Kidney capillary endothelial cell (primary cell): Measurements from ENCODE around the gene TBR1.

ENCODE experiments used
- DNase-seq: peaks from one replicate; pipeline ENCODE4 v3.0.0-alpha.2; 2018; ENCODE audit warnings: low spot score

Gene TBR1

DNA sequence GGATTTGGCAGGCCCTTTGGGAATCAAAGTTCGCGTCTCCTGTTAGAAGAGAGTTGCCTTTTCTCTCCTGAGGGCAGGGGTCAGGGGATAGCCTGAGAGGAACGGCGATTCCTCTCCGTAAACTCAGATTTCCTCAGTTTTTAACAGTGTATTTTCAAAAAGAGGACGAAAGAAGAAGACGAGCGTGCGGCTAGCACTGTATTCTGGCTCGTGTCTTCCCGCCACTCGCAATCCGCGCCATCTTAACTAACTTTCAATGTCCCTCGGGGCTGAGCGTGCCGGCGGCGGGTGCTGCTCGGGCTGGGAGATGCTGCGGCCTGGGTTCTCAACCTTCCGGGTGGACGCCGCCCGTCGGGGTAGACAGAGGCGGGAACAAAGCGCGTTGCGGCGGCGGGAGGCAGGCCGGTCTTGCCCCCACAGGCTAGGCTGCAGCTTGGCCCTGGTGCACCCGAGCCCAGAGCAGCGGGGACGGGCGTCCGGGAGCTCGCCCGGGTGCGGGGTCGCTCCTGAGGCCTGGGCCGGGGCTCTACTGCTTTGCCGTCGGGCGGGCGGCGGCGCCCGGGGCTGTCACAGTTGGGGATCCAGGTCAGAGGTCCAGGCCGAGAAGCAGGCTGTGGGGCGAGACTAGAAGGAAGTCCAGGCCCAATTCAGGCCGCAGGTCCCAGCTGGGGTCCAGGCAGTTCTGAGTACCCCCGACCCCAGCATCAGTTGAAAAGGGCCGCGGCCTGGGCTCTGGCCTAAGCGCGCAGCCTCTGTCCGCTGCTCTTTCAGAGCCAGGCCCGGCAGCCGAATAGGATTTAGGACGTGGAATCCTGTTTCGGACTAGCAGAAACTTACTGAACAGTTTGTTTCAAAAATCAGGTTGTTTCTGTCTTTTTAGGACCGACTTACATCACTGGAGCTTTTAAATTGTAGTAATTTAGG, 11.8 kb downstream of the TBR1 start:
- DNase-seq, result no peak

- no peak for DNase-seq
Observed at GRCh38 chr2:161430386-161430785, 14.3 kb downstream of the TBR1 start.

- DNase-seq, result no peak
Observed at GRCh38 chr2:161432107-161432506, 16.0 kb downstream of the TBR1 start.

DNA sequence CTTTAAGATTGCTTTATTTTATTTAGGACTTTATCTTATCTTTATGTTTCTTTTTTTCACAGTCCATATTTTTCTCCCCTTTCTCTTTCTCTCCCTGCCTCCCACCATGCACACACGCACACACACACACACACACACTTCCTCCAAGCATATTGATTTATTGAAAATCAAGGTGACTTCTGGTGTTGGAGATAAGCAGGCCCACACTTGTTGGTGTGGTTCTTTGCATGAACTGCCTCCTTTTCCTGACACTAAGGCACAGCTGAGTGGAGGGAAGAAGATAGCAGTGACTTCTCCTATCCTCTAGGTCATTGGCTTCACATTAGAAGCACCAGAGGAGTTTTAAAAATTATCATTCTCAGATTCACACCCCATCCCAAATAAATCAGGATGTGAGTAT, 18.0 kb downstream of the TBR1 start:
- DNase-seq, result no peak

- DNase-seq, result no peak
Observed at GRCh38 chr2:161436411-161436810, 20.3 kb downstream of the TBR1 start.

- no peak for DNase-seq
Observed at GRCh38 chr2:161438598-161438997, 22.5 kb downstream of the TBR1 start.

DNA sequence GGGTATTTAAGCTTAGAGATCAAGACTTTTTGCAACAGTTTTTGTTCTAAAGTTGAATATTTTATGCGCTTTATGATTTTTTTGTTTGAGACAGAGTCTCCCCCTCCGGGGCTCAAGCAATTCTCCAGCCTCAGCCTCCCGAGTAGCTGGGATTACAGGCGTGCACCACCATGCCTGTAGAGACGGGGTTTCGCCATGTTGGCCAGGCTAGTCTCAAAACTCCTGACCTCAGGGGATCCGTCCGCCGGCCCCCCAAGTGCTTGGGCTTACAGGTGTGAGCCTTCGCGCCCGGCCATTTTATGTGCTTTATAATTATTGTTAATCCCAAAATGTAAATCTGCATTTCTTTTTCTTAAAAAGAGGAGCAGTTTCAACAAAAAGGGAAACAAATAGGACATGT, 29.0 kb downstream of the TBR1 start:
- no peak for DNase-seq

GRCh38 chr2:161448431-161448830, 32.3 kb downstream of the TBR1 start:
- DNase-seq, result no peak

DNA sequence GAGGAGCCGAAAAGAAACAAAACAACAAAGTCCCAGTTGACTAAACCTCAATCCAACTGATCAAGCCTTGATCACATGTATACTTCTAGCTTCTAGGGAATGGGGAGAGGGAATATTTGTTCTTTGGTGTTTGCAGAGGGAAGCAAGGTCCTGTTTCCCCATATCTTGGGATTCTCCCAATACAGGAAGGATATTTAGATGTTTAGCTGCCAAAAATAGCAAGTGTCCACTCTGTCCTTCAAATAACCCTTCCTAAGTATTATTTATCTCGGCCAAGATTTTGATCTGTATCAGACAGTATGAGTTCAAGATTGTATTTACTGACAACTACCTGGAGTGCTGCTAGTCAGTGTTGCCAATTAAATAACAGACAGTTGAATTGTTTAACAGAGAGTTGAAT, 55.5 kb downstream of the TBR1 start:
- DNase-seq, result no peak

- DNase-seq, result no peak
Observed at GRCh38 chr2:161474920-161475319, 58.8 kb downstream of the TBR1 start.
